Sigmoid colon (tissue), 7 donors: ENCODE results near the gene ENTHD1. TPM values are rescaled to one million over a fixed set of nuclear protein-coding genes. Genes with fewer than 3 reads are reported as not detected.

Experiments
- DNase-seq: peaks from one replicate; pipeline ENCODE4 v3.0.0-alpha.2; 2019
- H3K27ac ChIP-seq, 4 donors: fragments of 200-600 bp; sonication (generic); one replicate each; pipeline ENCODE4 v1.5.1; 2016 to 2019; ENCODE audit warnings: mild to moderate bottlenecking in 1 of 4
- H3K27me3 ChIP-seq, 3 donors: fragments of 200-600 bp; sonication (generic); one replicate each; pipeline ENCODE4 v1.5.1; 2019; ENCODE audit warnings: mild to moderate bottlenecking in 1 of 3
- H3K36me3 ChIP-seq, 4 donors: fragments of 200-600 bp; sonication (generic); one replicate each; pipeline ENCODE4 v1.5.1; 2016 to 2019
- H3K4me1 ChIP-seq, 4 donors: fragments of 200-600 bp; sonication (generic); one replicate each; pipeline ENCODE4 v1.5.1; 2017 to 2019
- H3K4me3 ChIP-seq, 4 donors: fragments of 200-600 bp; sonication (generic); one replicate each; pipeline ENCODE4 v1.5.1; 2017 to 2019; ENCODE audit warnings: mild to moderate bottlenecking in 2 of 4, moderate library complexity in 1 of 4
- H3K9me3 ChIP-seq, 4 donors: fragments of 200-600 bp in 3 of 4; sonication (generic) in 3 of 4; one replicate each; pipeline versions ENCODE4 v1.5.1 to v1.6.1; 2013 to 2019
- CTCF ChIP-seq, 4 experiments: fragments of 450-650 bp in 3 of 4; fragments of 200-600 bp in 1 of 4; IDR thresholded peaks; one replicate each; pipeline ENCODE4 v1.5.1; 2016 to 2019; ENCODE audit warnings: antibody characterized with exemption in 4 of 4, mild to moderate bottlenecking in 3 of 4, moderate library complexity in 2 of 4
- EP300 ChIP-seq, 4 donors: sonication (generic); formaldehyde crosslinking; IDR thresholded peaks; one replicate each; pipeline ENCODE4 v1.6.1; 2017; ENCODE audit warnings: antibody characterized with exemption in 4 of 4
- POLR2A ChIP-seq, 2 donors: fragments of 450-650 bp; IDR thresholded peaks; one replicate each; pipeline ENCODE4 v1.6.1; 2016; ENCODE audit warnings: antibody characterized with exemption in 2 of 2, mild to moderate bottlenecking in 2 of 2, moderate library complexity in 2 of 2
- POLR2AphosphoS5 ChIP-seq, 4 donors: sonication (generic); formaldehyde crosslinking; IDR thresholded peaks; one replicate each; pipeline ENCODE4 v1.6.1; 2017; ENCODE audit warnings: antibody characterized with exemption in 4 of 4
- WGBS, 2 donors: extraction: QIAGEN DNeasy Blood & Tissue Kit; methylation state at CpG; one replicate each; pipeline ENCODE4 v1.1.7; 2013; 5-methylcytosine and 5-hydroxymethylcytosine counted together
- intact Hi-C: fragments of 100-400 bp; cut with DNase I; formaldehyde crosslinking; loops from one replicate; pipeline ENCODE4 v1.15.1; 2023
- polyA plus RNA-seq, 3 donors: library from polyadenylated mRNA; stranded (reverse); fragments of 200-250 nt; gene quantifications; one replicate each; pipeline ENCODE4 v1.2.3, GENCODE V29; 2013
- total RNA-seq, 4 donors: library from RNA; depleted of rRNA; stranded (reverse); fragments of >200 nt; gene quantifications; one replicate each; pipeline ENCODE4 v1.1.0, GENCODE V29; 2016
- donor health status: healthy with polysubstance abuse.
- donor health status: Bipolar disorder and iron deficiency.
- donor health status: healthy.

Gene ENTHD1
- total and polyA plus RNA-seq, 7 donors = 0.09 TPM; not detected in 6

DNA sequence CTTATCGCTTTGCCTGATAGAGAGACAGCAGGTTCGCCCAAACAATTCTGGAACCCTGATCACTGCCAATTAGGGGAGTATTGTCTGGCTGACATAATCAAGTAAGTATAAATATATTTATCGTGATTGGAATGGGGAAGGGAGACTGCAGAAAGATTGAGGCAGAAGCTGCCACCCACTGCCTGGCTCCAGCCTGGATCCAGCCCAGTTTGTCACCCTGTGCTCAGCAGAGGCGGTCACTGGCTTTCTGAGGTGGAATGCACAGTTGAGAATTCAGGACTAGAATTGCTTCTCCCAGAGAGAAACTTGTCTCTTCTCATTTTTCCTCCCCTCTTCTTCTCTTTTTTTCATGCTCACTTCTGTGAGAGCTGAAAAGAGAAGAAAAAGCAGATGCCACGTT, 33.2 kb upstream of the ENTHD1 start:
- no peaks in the 10 kb centered on the region for H3K4me1 ChIP-seq
- no peaks in the 10 kb centered on the region for H3K9me3 ChIP-seq
- DNase-seq = no peak
- TF ChIP-seq EP300 (IDR thresholded peaks at IDR 0.05) = no peak
- TF ChIP-seq CTCF (IDR thresholded peaks at IDR 0.05) = no peak
- TF ChIP-seq POLR2A (IDR thresholded peaks at IDR 0.05) = no peak
- TF ChIP-seq POLR2AphosphoS5 (IDR thresholded peaks at IDR 0.05) = no peak
- H3K27ac ChIP-seq = no peak overlapping the region
- intact Hi-C loops = no loop called here
- H3K36me3 ChIP-seq = no peaks in the 10 kb centered on the region
- no peak overlapping the region for H3K4me3 ChIP-seq
- peaks cover 0 to 54% (median 14%) of the 10 kb centered on the region in 3 donors for H3K27me3 ChIP-seq
- WGBS, 2 donors = 46 to 58% methylated on average over 5 of the region's 5 CpGs

DNA sequence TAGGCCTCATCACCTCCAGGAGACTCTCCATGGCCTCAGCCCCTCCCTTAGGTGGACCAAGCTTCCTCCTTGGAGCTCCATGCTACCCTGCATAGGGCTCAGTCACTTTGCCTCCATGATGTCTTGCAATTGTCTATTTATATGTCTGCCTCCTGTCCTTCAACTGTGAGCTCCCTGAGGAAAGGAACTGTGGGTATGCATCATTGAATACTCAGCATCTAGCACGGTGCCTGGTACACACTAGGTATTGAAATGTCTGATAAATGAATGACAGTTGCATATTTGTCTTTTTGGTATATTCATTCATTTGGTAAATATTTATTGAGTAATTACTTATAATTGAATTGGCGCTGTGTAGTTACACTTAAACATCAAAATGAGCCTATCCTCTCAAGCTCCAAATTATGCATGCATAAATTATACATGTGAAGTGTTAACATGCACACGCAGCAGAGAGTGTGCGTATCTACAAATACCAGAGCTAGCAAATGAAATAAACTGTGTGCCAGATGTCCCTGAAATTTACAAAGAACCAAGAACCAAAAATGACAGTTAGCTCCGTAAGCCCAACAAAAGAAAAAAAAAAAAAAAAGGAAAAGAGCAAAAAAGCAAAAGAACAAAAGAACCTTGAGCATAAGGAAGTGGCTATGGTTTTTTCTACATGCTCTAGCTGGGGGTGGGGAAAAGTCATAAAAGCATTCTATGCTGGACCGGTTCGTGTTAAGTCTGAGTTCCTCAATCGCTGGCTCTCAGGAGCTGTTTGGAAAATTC, 32.5 kb upstream of the ENTHD1 start:
- Histone ChIP-seq H3K27me3 (peaks cover 0 to 48% (median 14%) of the 10 kb centered on the region in 3 donors), H3K4me3 (no peak overlapping the region), H3K36me3 (no peaks in the 10 kb centered on the region), H3K27ac (no peak overlapping the region), H3K9me3 (no peaks in the 10 kb centered on the region), H3K4me1 (no peaks in the 10 kb centered on the region)
- intact Hi-C loops = no loop called here
- no peak for TF ChIP-seq EP300 (IDR thresholded peaks at IDR 0.05)
- TF ChIP-seq POLR2A (IDR thresholded peaks at IDR 0.05) = no peak
- no peak for DNase-seq
- 28 to 33% methylated on average over 8 of the region's 8 CpGs for WGBS, 2 donors

- WGBS, 2 donors = 80 to 85% methylated on average over 2 of the region's 2 CpGs
- no peak overlapping the region for H3K4me3 ChIP-seq
- intact Hi-C loops = no loop called here
Measured at GRCh38 chr22:39925273-39925672, 31.7 kb upstream of the ENTHD1 start.

DNA sequence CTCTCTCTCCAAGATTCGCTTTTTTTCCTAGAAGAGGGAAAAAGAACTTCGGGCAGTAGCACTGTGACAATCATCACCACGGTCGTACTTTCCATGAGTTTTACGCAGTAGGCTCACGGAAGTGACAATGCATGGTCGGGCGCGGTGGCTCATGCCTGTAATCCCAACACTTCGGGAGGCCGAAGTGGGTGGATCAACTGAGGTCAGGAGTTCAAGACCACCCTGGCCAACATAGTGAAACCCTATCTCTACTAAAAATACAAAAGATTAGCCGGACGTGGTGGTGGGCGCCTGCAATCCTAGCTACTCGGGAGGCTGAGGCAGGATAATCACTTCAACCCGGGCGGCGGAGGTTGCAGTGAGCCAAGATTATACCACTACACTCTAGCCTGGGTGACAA, 30.7 kb upstream of the ENTHD1 start:
- Histone ChIP-seq H3K4me3 (no peak overlapping the region), H3K9me3 (no peaks in the 10 kb centered on the region), H3K27me3 (peaks cover 0 to 33% (median 14%) of the 10 kb centered on the region in 3 donors), H3K36me3 (no peaks in the 10 kb centered on the region), H3K4me1 (no peaks in the 10 kb centered on the region), H3K27ac (no peak overlapping the region)
- intact Hi-C loops = no loop called here
- no peak for DNase-seq
- WGBS, 2 donors = 84 to 85% methylated on average over 18 of the region's 18 CpGs
- TF ChIP-seq POLR2A (IDR thresholded peaks at IDR 0.05) (no peak), CTCF (IDR thresholded peaks at IDR 0.05) (no peak), POLR2AphosphoS5 (IDR thresholded peaks at IDR 0.05) (no peak), EP300 (IDR thresholded peaks at IDR 0.05) (no peak)

More at GRCh38 chr22:39925273-39925672, 31.7 kb upstream of the ENTHD1 start:
- H3K27me3 ChIP-seq = peaks cover 0 to 39% (median 12%) of the 10 kb centered on the region in 3 donors
- H3K4me1 ChIP-seq = no peaks in the 10 kb centered on the region
- H3K9me3 ChIP-seq = no peaks in the 10 kb centered on the region
- no peak for TF ChIP-seq POLR2A (IDR thresholded peaks at IDR 0.05)
- TF ChIP-seq POLR2AphosphoS5 (IDR thresholded peaks at IDR 0.05) = no peak
- no peak for TF ChIP-seq EP300 (IDR thresholded peaks at IDR 0.05)
- no peak for DNase-seq
- no peak overlapping the region for H3K27ac ChIP-seq
- H3K36me3 ChIP-seq = no peaks in the 10 kb centered on the region

DNA sequence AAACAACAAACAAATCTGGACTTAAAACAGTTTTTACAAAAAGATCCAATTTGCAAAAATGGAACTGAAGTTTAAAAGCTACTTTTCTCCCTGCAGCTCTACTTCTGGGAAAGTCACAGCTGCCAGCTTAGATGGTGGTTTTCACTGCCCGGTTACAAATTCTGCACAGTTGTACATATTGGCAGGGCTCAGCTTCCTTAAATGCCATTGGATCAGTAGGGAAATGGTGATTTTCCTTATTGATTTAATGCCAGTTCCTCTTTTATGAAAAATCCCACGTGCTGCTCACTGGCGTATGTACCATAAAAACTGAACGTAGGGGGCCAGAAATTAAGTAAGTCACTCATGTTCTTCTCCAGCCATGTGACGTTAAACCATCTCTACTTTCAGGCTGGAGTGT, 30.1 kb upstream of the ENTHD1 start:
- peaks cover 0 to 30% (median 14%) of the 10 kb centered on the region in 3 donors for H3K27me3 ChIP-seq
- no peak overlapping the region for H3K4me3 ChIP-seq
- no peaks in the 10 kb centered on the region for H3K36me3 ChIP-seq
- TF ChIP-seq CTCF (IDR thresholded peaks at IDR 0.05) (no peak), POLR2A (IDR thresholded peaks at IDR 0.05) (no peak), EP300 (IDR thresholded peaks at IDR 0.05) (no peak), POLR2AphosphoS5 (IDR thresholded peaks at IDR 0.05) (no peak)
- intact Hi-C loops = no loop called here
- DNase-seq = no peak
- H3K4me1 ChIP-seq = no peaks in the 10 kb centered on the region
- H3K9me3 ChIP-seq = no peaks in the 10 kb centered on the region
- H3K27ac ChIP-seq = no peak overlapping the region
- WGBS, 2 donors = 30 to 41% methylated on average over 5 of the region's 5 CpGs
